Mononuclear cell (primary cell): ENCODE measurements around the gene AKR7A2. TPM values are rescaled to one million over a fixed set of nuclear protein-coding genes. Genes with fewer than 3 reads are reported as not detected.

Experiments used
- H3K27me3 ChIP-seq: 2 replicates; pipeline ENCODE4 v1.6.0; 2011; ENCODE audit warnings: low read length, control low read depth; ENCODE audit not compliant: insufficient read depth
- H3K4me1 ChIP-seq: 2 replicates; pipeline ENCODE4 v1.5.1; 2011; ENCODE audit warnings: mild to moderate bottlenecking, low read length, control low read depth; ENCODE audit not compliant: insufficient read depth
- H3K4me3 ChIP-seq: 2 replicates; pipeline ENCODE4 v1.5.1; 2011; ENCODE audit warnings: mild to moderate bottlenecking, low read length, moderate library complexity
- H3K9me3 ChIP-seq: 2 replicates; pipeline ENCODE4 v1.5.1; 2011; ENCODE audit warnings: low read depth, mild to moderate bottlenecking, control low read depth, low read length
- total RNA-seq: library from RNA; depleted of rRNA; stranded (reverse); fragments of >200 nt; gene quantifications from one replicate; pipeline ENCODE4 v1.2.3, GENCODE V29; 2012

Gene AKR7A2
- total RNA-seq, 1 donor, result 17.8 TPM

DNA sequence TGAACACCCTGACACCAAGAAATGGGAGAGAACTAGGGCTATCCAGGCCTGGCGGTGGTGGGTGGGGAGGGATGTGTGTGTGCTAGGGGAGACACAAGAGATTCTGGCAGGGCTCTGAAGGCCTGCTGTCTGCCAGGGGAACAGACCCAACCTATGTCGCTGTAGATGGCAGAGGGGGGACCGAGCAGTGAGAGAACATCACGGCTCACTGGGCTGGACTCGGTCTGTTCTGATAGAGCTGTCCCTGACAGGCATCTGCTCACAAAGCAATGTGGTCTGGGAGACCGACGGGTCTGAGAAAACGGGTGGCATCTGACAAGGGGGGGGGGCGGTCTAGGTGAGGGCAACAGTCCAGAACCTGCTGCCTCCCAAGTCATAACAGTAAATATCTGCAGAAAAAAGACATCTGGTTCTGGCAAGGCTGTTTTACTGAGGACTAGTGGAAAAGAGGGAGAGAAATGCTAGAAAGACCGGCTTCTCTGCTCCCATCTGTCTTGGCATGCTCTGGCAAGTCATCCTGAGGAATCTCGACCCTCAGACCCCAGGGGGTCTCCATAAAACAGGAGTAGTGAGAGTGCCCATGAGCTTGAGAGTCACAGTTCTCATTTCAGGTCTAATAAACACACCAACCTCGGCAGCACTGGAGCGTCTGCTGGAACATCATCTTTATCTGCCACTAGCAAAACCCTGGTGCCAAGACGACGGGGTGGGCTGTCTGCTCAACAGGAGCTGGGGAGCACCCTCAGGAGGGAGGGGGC lies 36.7 kb upstream of the AKR7A2 start:
- H3K4me3 ChIP-seq, result no peak overlapping the region

DNA sequence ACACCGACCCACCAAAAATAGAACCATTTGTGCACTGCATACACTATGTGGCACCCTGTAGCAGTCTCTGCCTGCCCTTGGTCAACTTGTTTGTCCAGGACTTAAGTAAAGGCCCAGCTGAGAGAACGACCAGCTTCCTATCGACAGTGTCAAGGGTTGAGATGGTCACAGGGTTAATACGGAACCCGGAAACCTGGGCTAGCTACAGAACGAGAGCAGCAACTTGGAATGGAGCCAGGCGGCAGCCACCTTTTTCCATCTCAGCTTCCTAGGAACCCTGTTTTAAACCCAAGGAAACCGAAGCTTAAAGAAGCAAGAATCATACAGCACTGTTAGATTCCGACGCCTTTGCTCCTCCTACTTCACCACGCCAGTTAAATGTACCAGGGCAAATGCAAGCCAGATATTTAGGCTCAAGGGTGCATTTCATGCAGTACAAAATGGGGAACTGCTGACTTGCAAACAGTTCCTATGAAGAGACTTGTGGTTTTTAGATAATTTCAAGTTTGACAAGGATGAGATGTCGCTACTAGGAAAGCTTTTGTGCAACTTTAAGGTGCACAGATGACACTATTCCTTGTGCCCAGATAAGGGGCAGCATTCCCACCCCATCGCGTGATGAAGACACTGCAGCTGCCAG lies 35.7 kb upstream of the AKR7A2 start:
- H3K9me3 ChIP-seq, result no peaks in the 10 kb centered on the region
- no peak overlapping the region for H3K4me3 ChIP-seq
- H3K27me3 ChIP-seq, result no peaks in the 10 kb centered on the region
- H3K4me1 ChIP-seq, result peaks cover 34% of the 10 kb centered on the region

More for the DNA sequence above, 36.7 kb upstream of the AKR7A2 start:
- Histone ChIP-seq H3K4me1 (peaks cover 34% of the 10 kb centered on the region), H3K9me3 (no peaks in the 10 kb centered on the region), H3K27me3 (no peaks in the 10 kb centered on the region)

DNA sequence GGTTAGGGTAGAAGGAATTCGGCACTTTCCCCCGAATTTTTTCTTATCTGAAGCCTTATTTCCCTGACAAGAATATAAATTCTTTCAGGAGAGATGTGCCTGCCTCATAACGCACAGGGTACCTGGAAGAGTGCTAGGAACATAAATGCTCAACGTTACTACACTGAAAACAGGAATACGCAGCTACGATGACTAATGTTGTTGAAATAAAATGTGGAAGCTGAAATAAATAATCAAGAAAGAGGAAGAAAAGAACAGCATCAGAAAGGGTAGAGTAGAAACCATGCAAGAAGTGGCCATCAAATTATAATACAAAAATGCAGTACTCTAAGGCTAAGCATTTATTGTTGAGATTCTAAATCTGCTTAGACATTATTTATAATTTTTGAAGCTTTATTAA lies 34.1 kb upstream of the AKR7A2 start:
- Histone ChIP-seq H3K4me3 (no peak overlapping the region), H3K4me1 (peaks cover 34% of the 10 kb centered on the region), H3K9me3 (no peaks in the 10 kb centered on the region), H3K27me3 (no peaks in the 10 kb centered on the region)

DNA sequence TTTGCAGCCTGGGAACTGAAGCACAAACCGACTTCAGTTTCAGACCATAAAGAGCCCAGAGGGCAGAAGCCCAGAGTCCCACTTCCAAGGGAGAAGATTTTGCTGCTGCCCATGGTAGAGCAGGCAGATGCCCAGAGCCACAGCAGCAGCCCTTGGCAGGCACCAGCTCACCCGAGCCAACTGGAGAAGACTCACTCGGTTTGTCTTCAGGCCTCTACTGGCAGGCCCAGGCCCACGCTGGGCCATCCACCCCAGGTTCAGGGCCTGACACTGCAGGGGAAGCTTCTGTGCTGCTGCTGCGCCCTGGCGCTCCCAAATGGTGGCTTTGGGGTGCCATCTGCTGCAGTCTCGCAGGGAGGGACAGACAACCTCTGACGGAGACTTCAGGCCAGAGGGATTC lies 33.4 kb upstream of the AKR7A2 start:
- Histone ChIP-seq H3K27me3 (no peaks in the 10 kb centered on the region), H3K4me1 (peaks cover 34% of the 10 kb centered on the region), H3K4me3 (no peak overlapping the region), H3K9me3 (no peaks in the 10 kb centered on the region)

- H3K4me1 ChIP-seq, result peaks cover 34% of the 10 kb centered on the region
- H3K27me3 ChIP-seq, result no peaks in the 10 kb centered on the region
- H3K9me3 ChIP-seq, result no peaks in the 10 kb centered on the region
- H3K4me3 ChIP-seq, result no peak overlapping the region
Observed at GRCh38 chr1:19344831-19345230, 32.9 kb upstream of the AKR7A2 start.

DNA sequence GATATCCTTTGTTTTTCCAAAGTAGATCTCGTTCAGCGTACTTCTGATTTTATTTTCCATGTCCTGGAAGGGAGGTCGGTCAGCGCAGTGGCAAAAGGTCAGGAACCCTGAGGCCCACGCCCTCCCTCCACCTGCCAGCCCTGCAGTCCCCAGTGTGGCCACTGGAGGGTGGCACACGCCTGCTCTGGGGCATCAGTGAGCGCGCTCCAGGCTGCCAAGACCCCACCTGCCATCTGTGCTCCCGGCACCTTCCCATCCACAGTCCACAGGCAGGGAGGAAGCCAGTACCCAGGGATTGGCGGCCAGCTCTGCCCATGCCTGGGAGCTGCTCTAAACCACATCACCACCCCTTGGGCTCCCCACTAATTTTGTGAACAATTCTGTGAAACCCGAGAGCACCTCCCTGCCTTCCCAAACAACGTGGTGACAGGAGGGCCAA lies 32.4 kb upstream of the AKR7A2 start:
- Histone ChIP-seq H3K9me3 (no peaks in the 10 kb centered on the region), H3K4me3 (no peak overlapping the region), H3K27me3 (no peaks in the 10 kb centered on the region), H3K4me1 (peaks cover 34% of the 10 kb centered on the region)

DNA sequence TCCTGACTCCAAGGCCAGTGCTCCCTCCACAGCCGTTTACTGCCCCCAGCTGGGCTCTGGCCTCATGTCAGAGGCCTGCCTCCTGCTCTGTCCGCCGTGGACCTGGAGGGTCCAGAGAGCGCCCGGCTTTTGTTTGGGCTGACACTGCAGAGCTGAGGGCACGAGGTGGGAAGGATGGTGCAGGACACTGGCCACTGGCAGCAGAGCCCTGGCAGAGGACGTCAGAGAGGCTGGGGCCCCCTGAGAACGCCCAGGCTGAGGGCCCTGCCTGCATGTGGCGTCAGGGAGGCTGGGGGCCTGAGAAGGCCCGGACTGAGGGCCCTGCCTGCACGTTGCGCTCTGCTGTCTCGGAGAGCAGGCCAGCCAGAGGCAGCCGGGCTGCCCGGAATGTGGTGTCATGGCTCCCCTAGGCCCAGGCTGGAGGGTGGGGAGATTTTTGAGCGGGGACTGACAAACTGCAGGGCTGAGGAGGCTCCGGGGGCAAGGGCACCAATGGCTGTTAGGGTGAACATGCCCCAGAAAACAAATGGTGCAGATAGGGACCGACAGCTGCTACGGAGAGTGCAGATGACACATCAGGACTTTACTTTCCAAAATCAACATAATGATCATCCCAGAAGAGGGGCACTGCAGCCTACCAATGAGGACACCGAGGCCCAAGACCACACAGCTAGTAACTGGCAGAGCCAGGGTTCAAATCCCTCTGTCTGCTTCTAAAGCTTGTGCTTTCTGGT lies 31.8 kb upstream of the AKR7A2 start:
- no peaks in the 10 kb centered on the region for H3K9me3 ChIP-seq
- no peaks in the 10 kb centered on the region for H3K27me3 ChIP-seq
- H3K4me1 ChIP-seq, result peaks cover 28% of the 10 kb centered on the region
- H3K4me3 ChIP-seq, result no peak overlapping the region

- no peak overlapping the region for H3K4me3 ChIP-seq
- H3K4me1 ChIP-seq, result peaks cover 21% of the 10 kb centered on the region
- H3K9me3 ChIP-seq, result no peaks in the 10 kb centered on the region
- H3K27me3 ChIP-seq, result no peaks in the 10 kb centered on the region
Observed at GRCh38 chr1:19342894-19343616, 31.1 kb upstream of the AKR7A2 start.

DNA sequence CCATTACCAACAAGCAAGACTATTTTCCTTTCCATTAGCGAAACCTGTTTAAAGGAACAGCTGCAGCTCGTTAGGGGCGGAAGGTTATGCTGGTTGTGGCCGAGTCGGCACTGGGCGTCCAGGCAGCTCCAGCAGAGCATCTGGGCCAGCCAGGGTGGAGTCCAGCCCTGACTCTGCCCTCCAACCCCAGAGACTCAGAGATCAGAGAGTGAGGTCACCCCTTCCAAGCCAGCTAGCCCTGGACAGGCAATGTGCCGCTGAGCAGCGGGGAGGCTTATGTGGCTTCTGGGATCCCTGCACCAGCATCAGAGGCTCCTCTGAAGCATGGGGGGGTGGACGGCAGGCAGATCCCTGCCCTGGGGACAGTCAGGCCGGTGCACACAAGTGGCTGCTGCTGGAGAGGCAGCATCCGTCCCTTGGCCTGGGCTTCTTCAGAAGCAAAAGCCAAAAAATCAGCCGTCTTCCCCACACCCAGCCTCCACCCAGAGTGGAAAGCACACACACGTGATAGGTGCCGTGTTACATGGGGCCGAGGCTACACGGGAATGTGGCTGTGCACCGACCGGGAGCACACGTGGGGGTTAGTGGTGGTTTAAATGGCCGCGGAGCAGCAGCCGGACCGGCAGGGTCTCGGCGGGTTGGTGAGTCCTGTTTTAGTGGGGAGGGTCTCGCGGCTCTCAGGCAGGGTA lies 30.3 kb upstream of the AKR7A2 start:
- Histone ChIP-seq H3K4me1 (peaks cover 13% of the 10 kb centered on the region), H3K27me3 (no peaks in the 10 kb centered on the region), H3K9me3 (no peaks in the 10 kb centered on the region), H3K4me3 (no peak overlapping the region)

- Histone ChIP-seq H3K27me3 (no peaks in the 10 kb centered on the region), H3K4me3 (no peak overlapping the region), H3K9me3 (no peaks in the 10 kb centered on the region), H3K4me1 (peaks cover 5% of the 10 kb centered on the region)
Observed at GRCh38 chr1:19341201-19342061, 29.5 kb upstream of the AKR7A2 start.

DNA sequence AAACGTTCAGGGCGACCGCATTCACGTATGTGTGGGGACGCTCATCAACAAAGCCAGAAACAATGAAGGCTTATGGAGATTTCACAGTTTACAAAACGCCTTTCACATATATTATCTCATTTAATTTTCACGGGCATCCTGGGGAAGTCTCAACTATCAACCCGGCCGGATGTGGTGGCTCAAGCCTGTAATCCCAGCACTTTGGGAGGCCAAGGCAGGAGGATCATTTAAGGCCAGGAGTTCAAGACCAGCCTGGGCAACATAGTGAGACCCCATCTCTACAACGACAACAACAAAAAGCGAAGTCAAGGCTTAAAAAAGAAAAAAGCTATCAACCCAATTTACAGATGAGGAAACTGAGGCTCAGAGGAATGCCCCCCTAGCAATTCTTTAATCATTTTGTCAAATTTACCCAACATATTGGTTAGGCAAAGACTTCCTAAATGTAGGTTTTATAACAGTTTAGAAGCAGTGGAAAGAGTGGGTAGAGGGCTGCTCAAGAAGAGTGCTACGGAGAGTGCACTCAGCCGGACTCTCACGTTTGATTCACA lies 28.5 kb upstream of the AKR7A2 start:
- H3K4me3 ChIP-seq, result no peak overlapping the region

DNA sequence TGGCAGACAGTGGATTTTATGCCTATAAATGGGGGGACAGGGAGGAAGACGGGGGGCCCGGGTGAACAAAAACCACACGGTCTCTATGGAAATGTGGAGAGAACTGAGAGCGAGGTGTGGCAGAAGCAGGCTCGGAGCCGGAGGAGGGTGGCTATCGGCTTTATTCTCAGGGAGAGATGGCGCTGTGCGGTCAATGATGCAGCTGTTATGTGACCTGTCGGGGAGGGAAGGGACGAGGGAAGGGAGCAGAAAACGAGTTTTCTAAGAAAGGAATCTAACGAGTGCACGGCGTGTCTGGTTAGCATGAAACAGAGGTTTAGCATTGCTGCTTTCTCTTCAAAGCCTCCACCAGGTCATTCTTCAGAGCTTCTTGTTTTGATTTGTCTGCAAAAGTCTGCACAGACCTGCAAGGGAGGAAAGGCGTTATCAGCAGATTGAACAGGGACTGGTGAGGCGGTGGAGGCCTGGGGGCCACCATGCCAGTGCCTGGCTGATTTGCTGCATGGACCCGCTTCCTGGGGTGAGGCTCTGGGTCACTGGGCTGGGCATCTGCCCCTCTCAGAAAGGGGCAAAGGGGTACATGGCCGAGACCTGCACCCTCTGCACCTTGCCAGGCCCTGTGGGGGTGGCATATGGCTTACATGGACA lies 27.4 kb upstream of the AKR7A2 start:
- Histone ChIP-seq H3K27me3 (no peaks in the 10 kb centered on the region), H3K4me3 (no peak overlapping the region), H3K4me1 (no peaks in the 10 kb centered on the region), H3K9me3 (no peaks in the 10 kb centered on the region)

More for the DNA sequence above, 28.5 kb upstream of the AKR7A2 start:
- no peaks in the 10 kb centered on the region for H3K27me3 ChIP-seq
- H3K4me1 ChIP-seq, result no peaks in the 10 kb centered on the region
- no peaks in the 10 kb centered on the region for H3K9me3 ChIP-seq

GRCh38 chr1:19338323-19338762 lies 26.4 kb upstream of the AKR7A2 start:
- no peaks in the 10 kb centered on the region for H3K27me3 ChIP-seq
- no peaks in the 10 kb centered on the region for H3K9me3 ChIP-seq

More at GRCh38 chr1:19338323-19338762, 26.4 kb upstream of the AKR7A2 start:
- no peaks in the 10 kb centered on the region for H3K4me1 ChIP-seq
- H3K4me3 ChIP-seq, result no peak overlapping the region
